AML-193 (cell line): ENCODE data around the gene CCDC88B.
A peak's percentile ranks its signal among the peaks of the same experiment; 100 is the strongest.
"Not testable (repeated sequence)": the region's sequence is repeated elsewhere in the genome, so short reads cannot be mapped to it uniquely, and the experiment has no call there.

Source experiments
- DNase-seq, 2 experiments: peaks; one replicate each; lab custom pipeline; 2025; lab: John Stamatoyannopoulos, UW

CCDC88B gene

DNA sequence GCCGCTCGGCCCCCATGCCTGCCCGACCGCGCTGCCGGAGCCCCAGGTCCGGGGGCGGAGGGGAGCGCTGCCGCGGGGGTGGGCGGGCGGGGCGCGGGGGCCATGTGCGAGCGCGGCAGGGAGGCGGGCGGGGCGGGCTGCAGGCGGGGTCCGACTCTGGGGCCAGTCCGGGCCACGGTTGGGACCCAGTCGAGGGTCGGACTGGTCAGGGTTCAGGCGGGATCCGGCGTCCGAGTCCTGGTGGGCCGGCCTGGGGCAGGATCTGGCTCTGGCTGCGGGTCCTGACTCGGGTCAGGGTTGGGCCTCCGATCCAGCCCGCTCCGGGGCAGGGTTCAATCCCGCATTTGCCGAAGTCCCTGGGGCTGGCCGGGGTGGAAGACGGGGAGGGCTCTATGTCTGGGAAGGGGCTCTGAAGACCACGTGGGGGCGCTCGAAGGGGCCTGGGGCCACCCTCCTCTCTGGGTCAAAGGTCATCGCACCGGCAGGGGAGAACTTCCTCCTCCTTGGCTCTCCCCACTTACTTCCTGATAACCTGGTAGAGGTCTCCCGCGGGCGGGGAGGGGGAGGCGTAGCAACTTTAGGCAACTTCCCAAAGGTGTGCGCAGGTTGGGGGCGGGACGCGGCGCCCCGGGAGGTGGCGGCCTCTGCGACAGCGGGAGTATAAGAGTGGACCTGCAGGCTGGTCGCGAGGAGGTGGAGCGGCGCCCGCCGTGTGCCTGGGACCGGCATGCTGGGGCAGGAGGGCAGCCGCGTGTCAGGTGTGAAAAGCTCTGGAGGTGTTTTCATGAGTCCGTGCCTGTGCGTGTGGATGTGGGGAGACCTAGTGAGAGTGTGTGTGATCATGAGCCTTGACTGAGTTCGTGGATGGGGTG lies 34.1 kb upstream of the CCDC88B start:
- peak; percentile 55 to 61 for DNase-seq

GRCh38 chr11:64306563-64306875 lies 33.5 kb upstream of the CCDC88B start:
- no peak for DNase-seq

DNA sequence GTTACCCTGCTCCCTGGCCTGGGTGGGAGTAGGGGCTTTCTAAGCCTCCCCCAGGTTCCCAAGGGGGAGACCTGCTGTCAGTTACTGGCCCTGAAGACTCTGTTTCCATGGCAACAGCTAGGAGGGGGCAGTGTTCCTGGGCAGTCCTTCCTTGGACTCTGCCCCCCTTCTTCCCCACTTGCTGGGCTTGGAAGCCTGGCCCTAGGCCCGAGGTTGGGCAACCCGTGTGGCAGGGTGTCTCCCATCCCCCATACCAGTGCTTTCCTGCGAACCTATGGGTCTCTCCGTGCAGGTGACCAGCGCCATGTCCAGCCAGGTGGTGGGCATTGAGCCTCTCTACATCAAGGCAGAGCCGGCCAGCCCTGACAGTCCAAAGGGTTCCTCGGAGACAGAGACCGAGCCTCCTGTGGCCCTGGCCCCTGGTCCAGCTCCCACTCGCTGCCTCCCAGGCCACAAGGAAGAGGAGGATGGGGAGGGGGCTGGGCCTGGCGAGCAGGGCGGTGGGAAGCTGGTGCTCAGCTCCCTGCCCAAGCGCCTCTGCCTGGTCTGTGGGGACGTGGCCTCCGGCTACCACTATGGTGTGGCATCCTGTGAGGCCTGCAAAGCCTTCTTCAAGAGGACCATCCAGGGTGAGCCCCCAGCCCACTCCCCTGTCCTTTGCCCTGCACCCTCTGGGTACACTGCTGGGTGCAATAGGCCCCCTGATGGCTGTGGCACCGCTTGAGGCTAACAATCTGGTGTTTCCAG lies 33.0 kb upstream of the CCDC88B start:
- DNase-seq, result no peak

- not testable (repeated sequence) for DNase-seq
Observed at GRCh38 chr11:64307795-64308194, 32.2 kb upstream of the CCDC88B start.

GRCh38 chr11:64312947-64313346 lies 27.1 kb upstream of the CCDC88B start:
- no peak for DNase-seq

- DNase-seq, result peak in 1 of 2 experiments; percentile 30
Observed at GRCh38 chr11:64313491-64314145, 26.4 kb upstream of the CCDC88B start.

- no peak for DNase-seq
Observed at GRCh38 chr11:64314146-64314804, 25.7 kb upstream of the CCDC88B start.

DNA sequence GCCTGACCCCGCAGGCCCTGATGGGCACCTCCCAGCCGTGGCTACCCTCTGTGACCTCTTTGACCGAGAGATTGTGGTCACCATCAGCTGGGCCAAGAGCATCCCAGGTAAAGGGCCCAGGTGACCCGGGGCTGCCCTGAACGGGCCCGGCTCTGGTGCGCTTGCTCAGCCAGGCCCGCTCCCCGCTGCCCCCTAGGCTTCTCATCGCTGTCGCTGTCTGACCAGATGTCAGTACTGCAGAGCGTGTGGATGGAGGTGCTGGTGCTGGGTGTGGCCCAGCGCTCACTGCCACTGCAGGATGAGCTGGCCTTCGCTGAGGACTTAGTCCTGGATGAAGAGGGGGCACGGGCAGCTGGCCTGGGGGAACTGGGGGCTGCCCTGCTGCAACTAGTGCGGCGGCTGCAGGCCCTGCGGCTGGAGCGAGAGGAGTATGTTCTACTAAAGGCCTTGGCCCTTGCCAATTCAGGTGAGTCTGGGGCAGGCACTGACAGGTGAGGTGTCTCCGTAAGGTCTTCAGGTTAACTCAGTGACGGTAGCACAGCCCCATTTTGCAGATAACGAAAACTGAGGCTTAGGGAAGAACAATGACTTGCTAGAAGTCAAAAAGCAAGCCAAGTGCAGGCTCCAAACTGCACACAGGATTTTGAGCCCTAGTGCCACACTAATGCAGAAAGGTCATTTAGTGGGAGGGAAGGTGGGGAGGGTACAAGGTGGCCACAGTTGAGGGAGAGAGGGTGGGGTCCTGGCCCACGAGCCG lies 25.0 kb upstream of the CCDC88B start:
- no peak for DNase-seq

DNA sequence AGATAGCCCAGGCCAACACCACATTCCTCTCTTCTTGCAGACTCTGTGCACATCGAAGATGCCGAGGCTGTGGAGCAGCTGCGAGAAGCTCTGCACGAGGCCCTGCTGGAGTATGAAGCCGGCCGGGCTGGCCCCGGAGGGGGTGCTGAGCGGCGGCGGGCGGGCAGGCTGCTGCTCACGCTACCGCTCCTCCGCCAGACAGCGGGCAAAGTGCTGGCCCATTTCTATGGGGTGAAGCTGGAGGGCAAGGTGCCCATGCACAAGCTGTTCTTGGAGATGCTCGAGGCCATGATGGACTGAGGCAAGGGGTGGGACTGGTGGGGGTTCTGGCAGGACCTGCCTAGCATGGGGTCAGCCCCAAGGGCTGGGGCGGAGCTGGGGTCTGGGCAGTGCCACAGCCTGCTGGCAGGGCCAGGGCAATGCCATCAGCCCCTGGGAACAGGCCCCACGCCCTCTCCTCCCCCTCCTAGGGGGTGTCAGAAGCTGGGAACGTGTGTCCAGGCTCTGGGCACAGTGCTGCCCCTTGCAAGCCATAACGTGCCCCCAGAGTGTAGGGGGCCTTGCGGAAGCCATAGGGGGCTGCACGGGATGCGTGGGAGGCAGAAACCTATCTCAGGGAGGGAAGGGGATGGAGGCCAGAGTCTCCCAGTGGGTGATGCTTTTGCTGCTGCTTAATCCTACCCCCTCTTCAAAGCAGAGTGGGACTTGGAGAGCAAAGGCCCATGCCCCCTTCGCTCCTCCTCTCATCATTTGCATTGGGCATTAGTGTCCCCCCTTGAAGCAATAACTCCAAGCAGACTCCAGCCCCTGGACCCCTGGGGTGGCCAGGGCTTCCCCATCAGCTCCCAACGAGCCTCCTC lies 24.1 kb upstream of the CCDC88B start:
- not testable (repeated sequence) for DNase-seq

DNA sequence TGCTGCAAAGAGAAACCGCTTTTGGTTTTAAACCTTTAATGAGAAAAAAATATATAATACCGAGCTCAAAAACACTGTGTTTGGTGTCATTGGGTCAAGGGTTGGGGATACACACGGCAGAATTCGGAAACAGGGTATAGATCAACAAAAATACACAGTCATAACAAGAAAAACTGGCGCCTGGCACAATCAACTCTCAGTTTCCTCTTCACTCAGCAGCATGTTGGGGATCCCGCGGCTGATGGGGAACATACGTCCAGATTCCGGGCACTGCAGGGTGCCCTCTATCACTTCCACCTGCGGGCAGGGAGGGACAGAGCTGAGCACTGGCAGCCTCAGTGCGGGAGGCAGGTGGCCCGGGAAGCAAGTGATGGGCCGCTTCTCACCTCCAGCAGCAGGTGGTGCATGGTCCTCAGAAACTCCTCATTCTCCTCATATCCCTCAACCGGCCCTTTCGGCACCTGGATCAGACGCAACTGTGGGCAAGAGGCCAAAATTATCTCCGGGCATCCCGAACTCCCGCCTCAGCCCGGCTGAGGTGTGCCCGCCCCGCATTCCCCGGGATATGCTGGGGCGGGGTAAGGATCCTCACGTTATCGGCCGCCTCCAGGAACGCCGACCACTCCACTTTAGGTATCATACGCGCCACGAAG lies 23.2 kb upstream of the CCDC88B start:
- no peak for DNase-seq

- DNase-seq, result peak; percentile 94 to 95
Observed at GRCh38 chr11:64317325-64317960, 22.6 kb upstream of the CCDC88B start, which contains the start of gene TRMT112. TRMT112 (minus strand) TSS chr11:64317559; CDS start chr11:64317526, 33 bp downstream.

GRCh38 chr11:64317961-64318765 lies 21.8 kb upstream of the CCDC88B start, which contains the start of gene PRDX5:
PRDX5 (plus strand) TSS chr11:64318121; CDS start chr11:64318216, 95 bp downstream.
- peak; percentile 94 to 95 for DNase-seq

DNA sequence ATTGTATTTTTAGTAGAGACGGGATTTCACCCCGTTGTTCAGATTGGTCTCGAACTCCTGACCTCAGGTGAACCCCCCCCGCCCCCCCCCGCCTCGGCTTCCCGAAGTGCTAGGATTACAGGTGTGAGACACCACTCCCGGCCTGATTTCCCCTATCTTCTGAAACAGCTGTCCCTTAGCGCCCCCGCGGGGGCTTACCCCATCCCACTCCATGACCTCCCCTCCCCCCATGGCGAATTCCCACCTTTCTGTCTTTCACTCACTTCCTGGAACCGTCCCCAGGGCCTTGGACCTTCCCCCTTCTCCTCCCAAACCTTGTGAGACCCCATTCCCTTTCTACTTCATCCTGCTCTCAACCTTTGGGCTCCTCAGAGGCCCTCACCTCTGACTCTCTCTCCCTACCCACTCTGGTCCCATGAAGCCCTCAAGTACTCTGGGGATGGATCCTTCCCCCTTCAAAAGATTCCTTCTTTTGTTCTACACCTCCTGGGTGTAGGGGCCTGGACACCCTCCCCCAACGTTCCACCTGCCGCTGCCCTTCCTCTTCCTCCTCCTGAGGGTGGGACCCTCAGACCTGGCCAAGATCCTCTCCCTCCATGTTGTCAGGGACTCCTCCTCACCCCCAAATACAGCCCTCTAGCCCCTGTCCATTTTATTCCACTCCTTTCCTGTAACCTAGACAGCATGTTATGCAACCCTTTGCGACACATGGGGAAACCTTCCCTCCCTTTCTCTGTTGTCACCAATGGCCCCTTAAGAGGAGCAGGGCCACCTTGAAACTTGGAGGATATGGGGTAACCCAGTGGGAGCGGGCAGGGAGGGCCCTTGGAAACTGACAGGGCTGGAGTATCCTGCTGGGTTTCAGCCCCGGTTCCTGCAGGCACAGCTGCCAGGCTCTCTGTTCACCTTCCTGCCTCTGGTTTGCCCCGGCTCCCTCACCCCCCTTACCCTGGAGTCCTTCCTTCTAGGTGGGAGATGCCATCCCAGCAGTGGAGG lies 20.9 kb upstream of the CCDC88B start:
- DNase-seq, result peak; percentile 73 to 81

DNA sequence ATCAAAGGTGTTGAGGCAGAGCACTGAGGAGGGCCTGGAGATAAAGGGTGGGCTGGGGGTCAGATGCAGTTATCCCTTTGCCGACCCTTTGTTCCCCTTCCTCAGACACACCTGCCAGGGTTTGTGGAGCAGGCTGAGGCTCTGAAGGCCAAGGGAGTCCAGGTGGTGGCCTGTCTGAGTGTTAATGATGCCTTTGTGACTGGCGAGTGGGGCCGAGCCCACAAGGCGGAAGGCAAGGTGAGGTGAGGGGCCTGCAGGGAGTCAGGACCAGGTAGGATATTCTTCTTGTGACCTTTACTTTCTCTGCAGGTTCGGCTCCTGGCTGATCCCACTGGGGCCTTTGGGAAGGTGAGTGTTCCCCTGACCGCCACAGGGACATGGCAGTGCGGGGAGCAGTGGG lies 19.4 kb upstream of the CCDC88B start:
- no peak for DNase-seq

GRCh38 chr11:64321026-64321425 lies 19.0 kb upstream of the CCDC88B start:
- no peak for DNase-seq

DNA sequence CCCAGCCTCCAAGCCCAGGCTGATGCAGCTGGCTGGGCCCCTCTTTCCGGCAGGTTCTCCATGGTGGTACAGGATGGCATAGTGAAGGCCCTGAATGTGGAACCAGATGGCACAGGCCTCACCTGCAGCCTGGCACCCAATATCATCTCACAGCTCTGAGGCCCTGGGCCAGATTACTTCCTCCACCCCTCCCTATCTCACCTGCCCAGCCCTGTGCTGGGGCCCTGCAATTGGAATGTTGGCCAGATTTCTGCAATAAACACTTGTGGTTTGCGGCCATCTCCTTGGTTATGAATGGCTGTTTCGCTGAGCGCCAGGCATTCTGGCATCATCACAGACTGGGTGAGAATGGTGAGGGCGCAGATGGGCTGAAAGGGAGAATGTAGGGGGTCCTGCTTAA lies 18.5 kb upstream of the CCDC88B start:
- no peak for DNase-seq

GRCh38 chr11:64322925-64323260 lies 17.1 kb upstream of the CCDC88B start:
- DNase-seq, result no peak
